K562 treated with DMSO at 1 percent for 4 hours (cell line): Measurements from ENCODE around the gene ZNF155. TPM values are rescaled to one million over a fixed set of nuclear protein-coding genes. Genes with fewer than 3 reads are reported as not detected.

Experiments
- total RNA-seq: library from RNA; unstranded; fragments of 300-600 nt; gene quantifications from 2 replicates; pipeline ENCODE4 v1.2.3, GENCODE V29; 2022; ENCODE audit not compliant: insufficient read depth

The ZNF155 gene
- 1.1 and 7.3 TPM in 2 replicates for total RNA-seq

DNA sequence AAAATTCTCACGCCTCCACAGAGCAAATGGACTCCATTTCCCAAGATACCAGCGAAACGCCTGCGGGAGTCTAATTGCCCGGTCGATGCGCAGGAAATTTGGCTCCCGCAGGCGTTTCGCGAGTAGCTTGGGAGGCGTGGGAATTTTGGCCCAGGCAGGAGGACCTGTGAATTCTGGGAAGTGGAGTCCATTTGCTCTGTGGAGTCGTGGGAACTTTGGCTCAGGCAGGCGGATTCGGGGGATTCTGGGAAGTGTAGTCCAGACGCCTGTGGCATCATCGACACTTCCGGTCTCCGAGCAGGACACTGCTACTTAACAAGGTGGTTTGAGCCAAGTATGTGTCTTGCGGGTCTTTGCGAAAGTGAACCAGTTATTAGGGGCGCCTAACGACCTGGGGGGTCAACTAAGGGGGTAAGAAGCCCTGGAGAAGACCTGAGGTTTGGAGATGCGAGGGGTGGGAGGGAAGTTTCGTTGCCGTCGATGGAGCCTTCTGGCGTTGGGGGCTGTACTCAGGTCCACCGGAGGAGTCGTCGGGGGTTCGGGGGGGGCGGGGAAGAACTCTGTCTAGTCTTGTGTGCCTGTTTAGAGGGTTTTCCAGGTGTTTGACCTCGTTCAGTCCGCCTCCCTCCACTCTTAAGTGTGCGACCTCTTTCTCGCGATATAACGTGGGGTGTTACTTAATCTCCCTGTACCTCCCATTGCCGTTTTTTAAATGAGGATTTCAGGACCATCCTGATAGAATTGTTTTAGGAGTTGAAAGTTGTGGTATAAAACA lies at the start of gene ZNF155:
ZNF155 (plus strand) TSS at position 277 of the 775 bp plus-strand sequence. CDS start 4,356 bp downstream, outside the sequence.

DNA sequence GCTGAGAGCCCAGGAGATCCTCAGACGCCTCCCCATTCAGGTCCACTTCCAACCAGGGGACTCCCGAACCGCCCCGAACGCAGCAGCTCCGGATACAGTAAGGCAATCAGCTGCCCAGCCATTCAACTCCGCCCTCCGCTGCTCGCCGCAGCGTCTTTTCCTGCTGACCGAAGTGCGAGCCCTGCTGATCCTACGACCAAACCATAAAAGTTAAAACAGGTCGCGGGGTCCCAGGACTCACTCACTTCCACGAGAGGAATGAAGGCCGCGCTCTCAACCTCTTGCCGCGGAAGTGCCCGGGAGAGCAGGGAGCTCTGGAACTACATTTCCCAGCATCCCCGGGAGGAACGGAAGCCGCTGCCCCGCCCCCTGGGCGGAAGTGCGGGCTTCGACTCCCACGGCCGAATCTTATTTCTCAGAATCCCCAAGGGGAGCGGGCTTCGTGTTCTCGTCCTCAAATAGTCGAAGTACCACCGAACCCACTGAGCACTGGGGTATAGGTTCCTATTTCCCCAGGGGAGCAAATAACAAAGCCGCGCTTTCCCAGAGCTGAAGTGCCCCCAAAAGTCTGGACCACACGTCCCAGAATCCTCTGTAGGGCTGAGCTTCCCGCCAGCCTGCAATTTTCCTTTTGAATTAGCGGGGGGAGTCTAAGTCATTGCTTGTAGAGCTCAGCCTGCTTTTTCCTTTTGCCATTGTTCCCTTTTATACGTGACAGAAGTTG lies 48.8 kb upstream of the ZNF155 start, which contains the start of gene ZNF45:
ZNF45 (minus strand) TSS at position 298 of the 724 bp plus-strand sequence. CDS start 13,097 bp downstream, outside the sequence.

DNA sequence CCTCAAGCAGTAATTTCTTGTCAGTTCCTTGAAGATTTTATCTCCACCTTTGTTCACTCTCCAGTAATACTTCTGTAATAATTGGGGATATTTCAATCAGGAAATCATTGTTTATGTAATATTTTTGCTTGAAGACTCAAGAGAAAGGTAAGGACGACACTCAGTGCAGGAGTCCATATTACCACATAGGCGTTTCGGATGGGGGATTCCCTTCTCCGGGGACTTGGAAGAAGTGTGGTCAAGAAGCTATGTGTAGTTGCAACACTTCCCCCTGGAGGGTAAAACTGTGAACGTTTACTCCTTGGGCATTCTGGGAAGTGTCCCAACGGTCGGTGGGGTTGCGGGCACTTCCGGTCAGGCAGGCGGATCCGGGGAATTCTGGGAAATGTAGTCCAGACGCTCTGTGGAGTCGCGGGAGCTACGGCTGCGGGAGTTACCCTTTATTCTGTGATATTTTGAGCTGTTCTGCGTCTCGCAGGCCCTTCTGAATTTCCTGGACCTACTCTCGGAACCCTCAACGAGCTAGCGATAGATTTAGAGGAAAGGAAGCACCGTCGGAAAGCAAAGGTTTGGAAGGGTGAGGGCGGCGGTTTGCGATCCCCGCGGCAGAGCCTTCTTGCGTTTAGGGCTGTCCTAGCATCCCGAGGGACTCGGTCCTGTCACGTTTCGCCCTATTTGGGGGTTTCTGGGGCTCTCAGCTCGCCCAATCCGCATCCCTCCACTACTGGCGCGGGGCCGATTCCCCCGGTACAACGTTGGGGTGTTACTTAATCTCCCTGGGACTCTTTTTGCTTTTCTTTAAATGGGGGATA lies 32.9 kb upstream of the ZNF155 start, which contains the start of gene ZNF221:
ZNF221 (plus strand) TSS at position 395 of the 812 bp plus-strand sequence. CDS start 11,499 bp downstream, outside the sequence.

DNA sequence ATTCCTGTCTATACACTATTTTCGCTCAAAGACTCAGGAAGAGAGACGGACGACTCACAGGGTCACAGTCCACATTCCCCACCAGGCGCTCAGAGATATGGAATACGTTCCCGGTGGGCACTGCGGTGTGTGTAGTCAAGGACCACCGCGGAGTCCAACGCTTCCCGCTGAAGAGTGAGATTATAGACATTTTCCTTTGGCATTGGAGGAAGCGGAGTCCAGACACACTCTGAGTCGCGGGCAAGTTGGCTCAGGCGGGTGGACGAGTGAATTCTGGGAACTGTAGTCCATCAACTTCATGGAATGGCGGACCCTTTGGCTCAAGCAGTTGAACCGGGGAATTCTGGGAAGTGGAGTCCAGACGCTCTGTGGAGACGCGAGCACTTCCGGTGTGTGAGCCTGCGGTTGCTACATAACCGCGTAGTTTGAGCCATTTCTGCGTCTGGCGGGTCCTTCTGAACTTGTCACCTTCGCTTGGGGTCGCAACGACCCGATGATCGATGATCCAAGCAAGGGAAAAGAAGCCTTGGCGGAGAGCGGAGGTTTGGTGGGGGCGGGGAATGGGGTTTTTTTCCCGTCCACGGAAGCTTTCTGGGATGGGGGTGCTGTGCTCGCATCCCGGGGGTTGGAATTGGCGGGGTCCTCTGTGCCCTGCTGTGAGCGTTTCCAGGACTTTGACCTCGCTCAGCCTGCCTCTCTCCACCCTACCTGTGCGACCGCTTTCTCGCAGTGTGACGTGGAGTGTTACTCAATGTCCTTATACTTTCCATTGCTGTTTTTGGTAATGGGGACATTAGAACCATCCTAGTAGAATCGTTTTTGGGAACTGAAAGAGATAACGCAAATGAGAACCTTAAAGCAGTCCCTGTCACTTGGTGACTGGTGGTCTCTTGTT lies 18.8 kb downstream of the ZNF155 start, which contains the start of gene ZNF230:
ZNF230 (plus strand) TSS at position 392 of the 895 bp plus-strand sequence. CDS start 4,122 bp downstream, outside the sequence.

DNA sequence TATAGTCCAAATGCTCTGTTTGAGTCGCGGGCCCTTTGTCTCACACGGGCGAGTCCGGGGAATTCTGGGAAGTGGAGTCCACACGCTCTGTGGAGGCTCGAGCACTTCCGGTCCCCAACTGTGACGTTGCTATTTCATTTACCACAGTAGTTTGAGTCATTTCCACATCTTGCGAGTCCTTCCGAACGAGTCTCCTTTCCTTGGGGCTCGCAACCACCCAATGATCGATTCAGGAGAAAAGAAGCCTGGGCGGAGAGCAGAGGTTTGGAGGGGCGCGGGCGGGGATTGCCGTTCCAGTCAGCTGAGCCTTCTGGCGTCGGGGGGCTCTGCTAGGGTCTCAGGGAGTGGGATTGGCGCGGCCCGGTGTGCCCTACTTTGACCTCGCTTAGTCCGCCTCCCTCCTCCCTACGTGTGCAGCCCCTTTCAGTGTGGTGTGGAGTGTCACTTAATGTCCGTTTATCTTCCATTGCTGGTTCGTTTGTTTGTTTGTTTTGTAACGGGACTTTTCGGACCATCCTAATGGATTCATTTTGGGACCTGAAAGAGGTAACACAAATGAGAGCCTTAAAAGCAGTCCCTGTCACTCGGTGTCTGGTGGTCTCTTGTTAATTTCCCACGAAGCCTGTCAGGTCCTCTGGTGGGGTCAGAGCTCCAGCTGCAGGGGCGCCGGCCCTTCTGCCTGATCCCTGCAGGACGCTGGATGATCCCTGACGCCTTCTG lies 41.4 kb downstream of the ZNF155 start, which contains the start of gene ZNF222:
ZNF222 (plus strand) TSS at position 163 of the 720 bp plus-strand sequence; CDS start at position 221, 58 bp downstream.

Other genes starting within 250 kb of the ZNF155 start
- 22.3 and 34.0 TPM in 2 replicates for gene SMG9, start 229.2 kb upstream of the ZNF155 start, total RNA-seq
- gene KCNN4, start 203.2 kb upstream of the ZNF155 start, total RNA-seq: 7.7 and 16.2 TPM in 2 replicates
- gene LYPD5, start 181.7 kb upstream of the ZNF155 start, total RNA-seq: not detected in 2 replicates
- 4.4 and 9.7 TPM in 2 replicates for gene ZNF283, start 156.9 kb upstream of the ZNF155 start, total RNA-seq
- 0.73 and 1.1 TPM in 2 replicates for gene ZNF404, start 100.2 kb upstream of the ZNF155 start, total RNA-seq
- gene ZNF45, start 48.9 kb upstream of the ZNF155 start, total RNA-seq: 4.4 and 4.9 TPM in 2 replicates
- gene ZNF221, start 33.0 kb upstream of the ZNF155 start, total RNA-seq: 0.51 TPM in 1 of 2 replicates, not detected in the other
- 1.2 and 1.8 TPM in 2 replicates for gene ZNF230, start 18.8 kb downstream of the ZNF155 start, total RNA-seq
- 3.5 and 5.5 TPM in 2 replicates for gene ZNF222, start 41.2 kb downstream of the ZNF155 start, total RNA-seq
- 2.8 and 4.3 TPM in 2 replicates for gene ZNF223, start 67.8 kb downstream of the ZNF155 start, total RNA-seq
- gene ZNF284, start 88.0 kb downstream of the ZNF155 start, total RNA-seq: 0.38 TPM in 1 of 2 replicates, not detected in the other
- 2.6 and 7.1 TPM in 2 replicates for gene ZNF224, start 110.2 kb downstream of the ZNF155 start, total RNA-seq
- 1.5 and 2.4 TPM in 2 replicates for gene ZNF225, start 129.2 kb downstream of the ZNF155 start, total RNA-seq
- 0.73 and 1.3 TPM in 2 replicates for gene ZNF234, start 157.4 kb downstream of the ZNF155 start, total RNA-seq
- gene ZNF226, start 180.9 kb downstream of the ZNF155 start, total RNA-seq: 4.5 and 11.6 TPM in 2 replicates
- gene ZNF227, start 228.3 kb downstream of the ZNF155 start, total RNA-seq: 4.1 and 6.1 TPM in 2 replicates